T-cell (primary cell): ENCODE results near the gene SNRNP70. TPM values are rescaled to one million over a fixed set of nuclear protein-coding genes. Genes with fewer than 3 reads are reported as not detected.

Source experiments
- ATAC-seq, 4 experiments: fragments of 200-7000 bp in 3 of 4; fragments of 150-1000 bp in 1 of 4; cut with Tn5 transposase; replicated peaks in 1 of 4; 1 replicate in 3 of 4; 2 replicates in 1 of 4; pipeline ENCODE4 v1.10.0; 2021; ENCODE audit warnings: moderate library complexity in 3 of 4, mild to moderate bottlenecking in 2 of 4, moderate number of reproducible peaks in 1 of 4
- CTCF ChIA-PET, 2 donors: fragments of 300-600 bp; sonication (Branson Sonifier 250); formaldehyde crosslinking; loops; one replicate each; lab custom pipeline; 2022; ENCODE audit warnings: antibody characterized with exemption in 2 of 2; lab: Charles Lee
- POLR2A ChIA-PET, 2 donors: fragments of 300-600 bp; sonication (Branson Sonifier 250); formaldehyde crosslinking; loops; one replicate each; lab custom pipeline; 2022; ENCODE audit warnings: antibody characterized with exemption in 2 of 2; lab: Charles Lee
- DNase-seq, 35 experiments: peaks; one replicate each; pipeline versions ENCODE4 v3.0.0 to v3.0.0-alpha.2; 2013 to 2023
- H3K27ac ChIP-seq: one replicate; pipeline ENCODE4 v1.5.1; 2013; ENCODE audit warnings: low read length
- H3K27me3 ChIP-seq, 2 experiments: replicated peaks in 1 of 2; 1 replicate in 1 of 2; 2 replicates in 1 of 2; pipeline versions ENCODE4 v1.6.1 to v1.7.0; 2013; ENCODE audit warnings: low read length in 1 of 2, mixed read lengths in 1 of 2; ENCODE audit not compliant: control insufficient read depth in 2 of 2, insufficient read depth in 2 of 2; ENCODE audit errors: extremely low read depth in 1 of 2
- H3K36me3 ChIP-seq, 2 donors: 1 replicate in 1 of 2; 2 replicates in 1 of 2; pipeline versions ENCODE4 v1.6.1 to v1.7.0; 2013; ENCODE audit warnings: low read length in 1 of 2; ENCODE audit not compliant: control insufficient read depth in 2 of 2, insufficient read depth in 1 of 2; ENCODE audit errors: extremely low read depth in 1 of 2
- H3K4me1 ChIP-seq, 2 experiments: 1 replicate in 1 of 2; 2 replicates in 1 of 2; pipeline versions ENCODE4 v1.6.1 to v1.7.0; 2013; ENCODE audit warnings: low read length in 2 of 2, mixed read lengths in 1 of 2; ENCODE audit not compliant: insufficient read depth in 2 of 2, control insufficient read depth in 1 of 2; ENCODE audit errors: extremely low read depth in 1 of 2
- H3K4me3 ChIP-seq, 2 donors: 1 replicate in 1 of 2; 2 replicates in 1 of 2; pipeline versions ENCODE4 v1.5.1 to v1.7.0; 2013; ENCODE audit warnings: mild to moderate bottlenecking in 2 of 2, low read length in 1 of 2, moderate library complexity in 1 of 2; ENCODE audit not compliant: control insufficient read depth in 1 of 2; ENCODE audit errors: extremely low read depth in 1 of 2
- H3K9me3 ChIP-seq: 2 replicates; pipeline ENCODE4 v1.7.0; 2013
- H3K27ac Mint-ChIP-seq, 2 donors: one replicate each; pipeline ENCODE4 v1.8.0; 2020 to 2021; ENCODE audit warnings: mild to moderate bottlenecking in 2 of 2, mixed read lengths in 2 of 2
- H3K27me3 Mint-ChIP-seq, 2 donors: one replicate each; pipeline ENCODE4 v1.8.0; 2021 to 2022; ENCODE audit warnings: mixed read lengths in 2 of 2
- H3K36me3 Mint-ChIP-seq: one replicate; pipeline ENCODE4 v1.8.0; 2021; ENCODE audit warnings: mixed read lengths
- H3K4me1 Mint-ChIP-seq, 3 donors: one replicate each; pipeline ENCODE4 v1.8.0; 2020 to 2022; ENCODE audit warnings: mixed read lengths in 3 of 3, mild to moderate bottlenecking in 1 of 3
- H3K4me3 Mint-ChIP-seq, 3 donors: one replicate each; pipeline ENCODE4 v1.8.0; 2020 to 2022; ENCODE audit warnings: mild to moderate bottlenecking in 3 of 3, mixed read lengths in 3 of 3, moderate library complexity in 3 of 3
- H3K9me3 Mint-ChIP-seq, 3 donors: one replicate each; pipeline ENCODE4 v1.8.0; 2020 to 2022; ENCODE audit warnings: mixed read lengths in 3 of 3
- whole genome bisulfite sequencing: methylation state at CpG from one replicate; pipeline ENCODE4 v1.1.5; 2013; ENCODE audit warnings: missing lambda C conversion rate; ENCODE audit not compliant: insufficient coverage; 5-methylcytosine and 5-hydroxymethylcytosine counted together
- total RNA-seq, 35 experiments: library from RNA in 6 of 35; stranded (reverse) in 6 of 35; fragments of 120-200 nt in 1 of 35; gene quantifications; one replicate each; pipeline versions ENCODE4 v1.2.1 to v1.2.4 and lab custom pipeline; 2013 to 2026

Gene SNRNP70
- total RNA-seq, 5 donors from 2014 or later (not counting 1 experiment from before 2014, with no cell fraction given) = 406 to 704 (median 645) TPM

DNA sequence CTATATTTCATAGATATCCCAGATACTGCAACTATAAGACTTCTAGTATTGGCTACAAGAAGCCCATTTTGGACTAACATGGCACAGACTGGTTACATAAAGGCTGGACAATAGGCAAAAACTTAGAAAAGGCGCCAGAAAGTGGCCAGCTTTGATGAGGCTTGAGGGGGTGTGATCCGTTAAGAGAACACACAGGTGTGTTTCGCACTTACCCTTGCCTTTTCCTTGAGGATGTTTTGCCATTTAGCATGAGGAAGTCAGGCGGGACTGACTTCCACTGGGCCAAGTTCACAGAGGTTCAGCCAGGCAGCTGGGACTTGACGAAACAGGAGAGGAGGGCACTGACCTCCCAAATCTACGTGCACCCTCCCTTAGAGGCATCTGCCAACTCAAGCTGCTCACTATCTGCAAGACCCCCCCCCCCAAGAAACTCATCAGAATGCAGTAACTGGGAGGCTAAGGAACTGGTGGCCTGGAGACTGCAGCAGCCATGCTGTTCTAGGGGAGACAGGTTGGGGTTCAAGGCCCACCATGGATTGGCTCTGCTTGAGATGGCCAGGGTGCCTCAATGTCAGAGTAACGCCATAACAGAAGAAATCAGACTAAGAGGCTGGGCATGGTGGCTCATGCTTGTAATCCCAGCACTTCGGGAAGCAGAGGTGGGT, 24.4 kb downstream of the SNRNP70 start:
- Histone ChIP-seq H3K9me3 (no peaks in the 10 kb centered on the region), H3K4me3 (no peak overlapping the region), H3K36me3 (peaks cover 23 to 38% of the 10 kb centered on the region in 2 donors), H3K27ac (no peak overlapping the region), H3K4me1 (peaks cover 2 to 11% of the 10 kb centered on the region in 2 experiments), H3K27me3 (no peaks in the 10 kb centered on the region)
- no peak for ATAC-seq
- Mint-ChIP-seq H3K4me3 (no peak overlapping the region), H3K9me3 (no peaks in the 10 kb centered on the region), H3K27me3 (no peaks in the 10 kb centered on the region), H3K4me1 (peaks cover 16 to 23% (median 16%) of the 10 kb centered on the region in 3 donors), H3K36me3 (peaks cover 30% of the 10 kb centered on the region), H3K27ac (no peak overlapping the region)
- POLR2A ChIA-PET = no interaction called here
- 98% methylated on average over 5 of the region's 8 CpGs for WGBS
- DNase-seq = no peak
- CTCF ChIA-PET = no interaction called here

GRCh38 chr19:49110567-49110966, 25.3 kb downstream of the SNRNP70 start:
- Mint-ChIP-seq H3K4me3 (no peak overlapping the region), H3K4me1 (peaks cover 18 to 29% (median 19%) of the 10 kb centered on the region in 3 donors), H3K27ac (no peak overlapping the region), H3K36me3 (peaks cover 25% of the 10 kb centered on the region), H3K9me3 (no peaks in the 10 kb centered on the region), H3K27me3 (no peaks in the 10 kb centered on the region)
- DNase-seq (no peak), ATAC-seq (no peak)
- no peaks in the 10 kb centered on the region for H3K27me3 ChIP-seq
- H3K27ac ChIP-seq = no peak overlapping the region
- POLR2A ChIA-PET = no interaction called here
- CTCF ChIA-PET = interaction anchor here in 1 of 2 donors (0.7 kb wide), 1 partner anchor 111 kb away, joined by 3 read pairs; no protein-coding TSS in a partner anchor
- WGBS = no CpG with 5 or more reads among the region's 3 CpGs
- H3K36me3 ChIP-seq = peaks cover 14 to 31% of the 10 kb centered on the region in 2 donors
- no peak overlapping the region for H3K4me3 ChIP-seq
- peaks cover 2 to 20% of the 10 kb centered on the region in 2 experiments for H3K4me1 ChIP-seq
- H3K9me3 ChIP-seq = no peaks in the 10 kb centered on the region

DNA sequence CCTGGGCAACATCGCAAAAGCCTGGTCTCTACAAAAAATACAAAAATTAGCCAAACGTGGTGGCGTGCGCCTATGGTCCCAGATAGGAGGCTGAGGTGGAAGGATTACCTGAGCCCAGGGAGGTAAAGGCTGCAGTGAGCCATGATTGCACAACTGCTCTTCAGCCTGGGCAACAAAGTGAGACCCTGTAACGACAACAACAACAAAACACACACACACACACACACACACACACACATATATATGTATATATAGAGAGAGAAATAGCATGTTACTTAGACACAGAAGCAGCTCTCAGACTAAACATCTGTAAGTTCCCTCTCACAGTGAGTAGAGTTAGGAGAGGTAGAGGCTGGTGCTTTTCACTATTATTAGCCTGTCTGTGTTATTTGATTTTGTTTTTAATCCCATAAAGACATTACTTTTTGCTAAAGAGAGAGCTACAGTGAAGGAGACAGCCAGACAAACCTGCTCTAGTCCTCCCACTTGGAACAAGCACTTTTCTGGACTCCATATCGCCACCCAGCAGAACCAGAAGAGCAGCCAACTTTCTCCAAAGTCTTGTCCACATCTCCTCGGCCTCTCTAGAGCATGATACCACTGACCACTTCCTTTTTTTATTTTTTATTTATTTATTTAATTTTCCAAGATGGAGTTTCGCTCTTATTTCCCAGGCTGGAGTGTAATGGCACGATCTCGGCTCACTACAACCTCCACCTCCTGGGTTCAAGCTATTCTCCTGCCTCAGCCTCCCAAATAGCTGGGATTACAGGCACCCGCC, 26.2 kb downstream of the SNRNP70 start:
- no peaks in the 10 kb centered on the region for H3K27me3 ChIP-seq
- H3K27ac Mint-ChIP-seq = no peak overlapping the region
- no peaks in the 10 kb centered on the region for H3K27me3 Mint-ChIP-seq
- no peaks in the 10 kb centered on the region for H3K9me3 ChIP-seq
- no peaks in the 10 kb centered on the region for H3K9me3 Mint-ChIP-seq
- H3K36me3 Mint-ChIP-seq = peaks cover 21% of the 10 kb centered on the region
- no peak overlapping the region for H3K27ac ChIP-seq
- 86% methylated on average over 1 of the region's 11 CpGs for WGBS
- H3K4me1 ChIP-seq = peaks cover 2 to 20% of the 10 kb centered on the region in 2 experiments
- POLR2A ChIA-PET = no interaction called here
- no peak overlapping the region for H3K4me3 Mint-ChIP-seq
- DNase-seq = no peak
- H3K36me3 ChIP-seq = peaks cover 10 to 24% of the 10 kb centered on the region in 2 donors
- no peak overlapping the region for H3K4me3 ChIP-seq
- CTCF ChIA-PET = no interaction called here
- peaks cover 19 to 33% (median 21%) of the 10 kb centered on the region in 3 donors for H3K4me1 Mint-ChIP-seq
- ATAC-seq = no peak

DNA sequence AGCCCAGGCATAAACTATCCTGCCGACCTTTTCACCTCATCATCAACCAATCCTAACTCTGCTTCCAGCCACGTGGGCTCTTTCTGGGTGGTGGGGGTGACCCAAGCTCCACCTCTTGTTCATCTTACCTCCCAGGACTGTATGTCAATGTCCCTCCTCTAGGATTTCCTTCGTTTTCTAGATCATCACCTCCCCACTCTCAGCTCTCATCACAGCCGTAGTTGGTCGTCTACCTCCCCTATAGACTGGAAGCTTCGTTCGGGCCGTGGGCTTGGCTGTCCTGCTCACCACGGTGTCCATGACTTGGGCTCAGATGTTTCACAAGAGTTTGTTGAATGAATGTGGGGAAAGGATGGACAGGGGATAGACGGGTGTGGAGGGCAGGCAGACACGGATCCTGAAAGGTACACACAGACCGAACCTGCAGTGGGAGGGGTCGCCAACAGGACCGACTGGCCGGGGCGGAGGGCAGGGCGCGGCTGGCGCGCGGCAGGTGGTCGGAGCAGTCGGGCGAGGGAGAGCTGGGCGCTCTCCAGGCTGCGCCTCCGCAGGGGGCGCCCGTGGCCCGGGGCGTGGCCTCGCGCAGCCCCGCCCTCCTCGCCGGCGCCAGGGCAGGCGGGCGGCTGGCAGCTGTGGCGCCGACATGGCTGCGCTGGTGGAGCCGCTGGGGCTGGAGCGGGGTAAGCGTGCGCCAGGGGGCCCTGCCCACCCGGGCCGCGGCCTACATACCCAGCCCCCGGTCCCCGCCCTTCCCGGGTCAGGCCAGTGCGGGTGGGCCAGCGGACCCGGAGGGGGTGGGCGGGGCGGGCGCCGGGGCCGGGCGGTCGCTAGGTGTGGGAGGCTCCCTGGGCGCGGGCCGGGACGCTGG, 28.7 kb downstream of the SNRNP70 start, which contains the start of gene LIN7B:
LIN7B (plus strand) TSS at position 609 of the 868 bp plus-strand sequence; CDS start at position 644, 35 bp downstream.
- Mint-ChIP-seq H3K36me3 (peaks cover 5% of the 10 kb centered on the region), H3K9me3 (no peaks in the 10 kb centered on the region), H3K27me3 (no peaks in the 10 kb centered on the region), H3K4me3 (peak within 1 kb of the TSS; percentile 79 to 85 (median 84)), H3K27ac (peak within 1 kb of the TSS; percentile 86 to 89), H3K4me1 (peaks cover 36 to 46% (median 36%) of the 10 kb centered on the region in 3 donors)
- peaks cover 6 to 34% of the 10 kb centered on the region in 2 experiments for H3K4me1 ChIP-seq
- H3K36me3 ChIP-seq = peaks cover 2 to 6% of the 10 kb centered on the region in 2 donors
- WGBS = under 1% methylated on average over 52 of the region's 66 CpGs
- no peaks in the 10 kb centered on the region for H3K27me3 ChIP-seq
- peak; percentile 45 to 90 (median 68) for DNase-seq
- peak within 1 kb of the TSS; percentile 7 for H3K27ac ChIP-seq
- H3K4me3 ChIP-seq = peak within 1 kb of the TSS; percentile 60 to 73
- ChIA-PET CTCF (interaction anchor here (0.6 to 2.8 kb wide), 7 partner anchors 9 to 363 kb away, joined by 3 to 21 read pairs (median 3); partner anchors contain the start of genes GYS1 (in 1 of the 2) and RUVBL2 (in 1 of the 2)), POLR2A (interaction anchor here in 1 of 2 donors (1.1 kb wide), 1 partner anchor 14 kb away, joined by 7 read pairs; no protein-coding TSS in a partner anchor)
- peak; percentile 65 to 70 (median 69) for ATAC-seq
- no peaks in the 10 kb centered on the region for H3K9me3 ChIP-seq

GRCh38 chr19:49114630-49115363, 29.5 kb downstream of the SNRNP70 start:
- WGBS = 13% methylated on average over 61 of the region's 68 CpGs
- peak in 3 of 4 experiments; percentile 0 to 6 (median 0) for ATAC-seq
- Histone ChIP-seq H3K4me3 (peak overlapping the region; percentile 60 to 73), H3K27ac (peak overlapping the region; percentile 7), H3K27me3 (peaks cover 0 to 2% of the 10 kb centered on the region in 2 experiments), H3K9me3 (no peaks in the 10 kb centered on the region), H3K36me3 (peaks cover 0 to 4% of the 10 kb centered on the region in 2 donors), H3K4me1 (peaks cover 6 to 37% of the 10 kb centered on the region in 2 experiments)
- peak in 28 of 35 experiments; percentile 25 to 65 (median 40) for DNase-seq
- Mint-ChIP-seq H3K4me3 (peak overlapping the region; percentile 76 to 85 (median 84)), H3K4me1 (peaks cover 36 to 46% (median 36%) of the 10 kb centered on the region in 3 donors), H3K27me3 (no peaks in the 10 kb centered on the region), H3K9me3 (no peaks in the 10 kb centered on the region), H3K27ac (peak overlapping the region; percentile 39 to 41), H3K36me3 (no peaks in the 10 kb centered on the region)
- ChIA-PET POLR2A (interaction anchor here in 1 of 2 donors (0.5 to 1.1 kb wide), 2 partner anchors 13 to 126 kb away, joined by 6 to 7 read pairs; no protein-coding TSS in a partner anchor), CTCF (interaction anchor here (0.5 to 2.8 kb wide), 7 partner anchors 10 to 121 kb away, joined by 3 to 21 read pairs (median 4); partner anchors contain the start of genes GYS1 (in 1 of the 2) and RUVBL2 (in 1 of the 2))
